Stomach (tissue), 9 donors: Measurements from ENCODE around the gene EVI5L. TPM values are rescaled to one million over a fixed set of nuclear protein-coding genes. Genes with fewer than 3 reads are reported as not detected.

Source experiments
- DNase-seq, 2 donors: peaks; one replicate each; pipeline versions ENCODE4 v3.0.0 to v3.0.0-alpha.2; 2013 to 2019
- H3K27ac ChIP-seq, 5 donors: fragments of 200-600 bp in 4 of 5; sonication (generic) in 4 of 5; one replicate each; pipeline ENCODE4 v1.5.1; 2013 to 2019; ENCODE audit warnings: mild to moderate bottlenecking in 1 of 5, moderate library complexity in 1 of 5
- H3K27me3 ChIP-seq, 3 donors: fragments of 200-600 bp; sonication (generic); one replicate each; pipeline ENCODE4 v1.5.1; 2017 to 2019; ENCODE audit warnings: mixed run types in 1 of 3
- H3K36me3 ChIP-seq, 4 donors: fragments of 200-600 bp; sonication (generic); 1 replicate in 3 of 4; 2 replicates in 1 of 4; pipeline ENCODE4 v1.5.1; 2016 to 2019
- H3K4me1 ChIP-seq, 4 donors: fragments of 200-600 bp; sonication (generic); one replicate each; pipeline ENCODE4 v1.5.1; 2016 to 2019
- H3K4me3 ChIP-seq, 4 donors: fragments of 200-600 bp; sonication (generic) in 3 of 4; one replicate each; pipeline ENCODE4 v1.5.1; 2016 to 2019; ENCODE audit warnings: mild to moderate bottlenecking in 1 of 4
- H3K9me3 ChIP-seq, 4 donors: fragments of 200-600 bp; sonication (generic); one replicate each; pipeline ENCODE4 v1.5.1; 2016 to 2019
- CTCF ChIP-seq, 7 experiments: fragments of 450-650 bp in 4 of 7; fragments of 200-600 bp in 3 of 7; sonication (generic) in 3 of 7; IDR thresholded peaks; one replicate each; pipeline ENCODE4 v1.5.1; 2016 to 2019; ENCODE audit warnings: antibody characterized with exemption in 7 of 7, control low read depth in 2 of 7, mild to moderate bottlenecking in 1 of 7
- EP300 ChIP-seq: sonication (generic); formaldehyde crosslinking; IDR thresholded peaks from one replicate; pipeline ENCODE4 v1.6.1; 2017; ENCODE audit warnings: antibody characterized with exemption
- POLR2A ChIP-seq, 4 donors: fragments of 450-650 bp; IDR thresholded peaks; one replicate each; pipeline ENCODE4 v1.6.1; 2016; ENCODE audit warnings: antibody characterized with exemption in 4 of 4, control low read depth in 2 of 4, mild to moderate bottlenecking in 1 of 4, moderate library complexity in 1 of 4
- POLR2AphosphoS5 ChIP-seq, 3 donors: sonication (generic); formaldehyde crosslinking; IDR thresholded peaks; one replicate each; pipeline ENCODE4 v1.6.1; 2016; ENCODE audit warnings: antibody characterized with exemption in 3 of 3
- WGBS, 5 donors: extraction: QIAGEN DNeasy Blood & Tissue Kit in 3 of 5; methylation state at CpG; one replicate each; pipeline versions ENCODE4 v1.1.5 to v1.1.7; 2013 to 2018; 5-methylcytosine and 5-hydroxymethylcytosine counted together
- intact Hi-C: fragments of 100-400 bp; cut with DNase I; formaldehyde crosslinking; loops from one replicate; pipeline ENCODE4 v1.15.1; 2023; ENCODE audit warnings: low total_unique reads
- polyA plus RNA-seq, 3 donors: library from polyadenylated mRNA; stranded (reverse); fragments of 200-250 nt; gene quantifications; one replicate each; pipeline ENCODE4 v1.2.3, GENCODE V29; 2013
- total RNA-seq, 5 donors: library from RNA; depleted of rRNA; stranded (reverse); fragments of >200 nt; gene quantifications; one replicate each; pipeline versions ENCODE4 v1.1.0 to v1.2.3, GENCODE V29; 2014 to 2016
- donor health status: healthy with polysubstance abuse.
- donor health status: Bipolar disorder and iron deficiency.
- donor health status: healthy.

The EVI5L gene
- total and polyA plus RNA-seq, 8 donors, result 4.9 to 31.6 (median 8.4) TPM

GRCh38 chr19:7822910-7823515 lies 7.0 kb upstream of the EVI5L start:
- TF ChIP-seq CTCF (IDR thresholded peaks at IDR 0.05) (no peak), POLR2AphosphoS5 (IDR thresholded peaks at IDR 0.05) (no peak), POLR2A (IDR thresholded peaks at IDR 0.05) (no peak), EP300 (no peak)
- 84 to 93% (median 90%) methylated on average over 4 of the region's 4 CpGs for WGBS, 5 donors
- Histone ChIP-seq H3K9me3 (peaks cover 0 to 10% (median 7%) of the 10 kb centered on the region in 4 donors), H3K27me3 (peaks cover 0 to 35% (median 0%) of the 10 kb centered on the region in 3 donors), H3K36me3 (no peaks in the 10 kb centered on the region), H3K4me1 (no peaks in the 10 kb centered on the region), H3K4me3 (no peak overlapping the region), H3K27ac (no peak overlapping the region)
- intact Hi-C loops, result no loop called here
- DNase-seq, result no peak

GRCh38 chr19:7823686-7824301 lies 6.2 kb upstream of the EVI5L start:
- no peak overlapping the region for H3K27ac ChIP-seq
- no peak overlapping the region for H3K4me3 ChIP-seq
- no peak for DNase-seq
- TF ChIP-seq CTCF (IDR thresholded peaks at IDR 0.05) (no peak), POLR2AphosphoS5 (IDR thresholded peaks at IDR 0.05) (no peak)
- peaks cover 0 to 1% (median 0%) of the 10 kb centered on the region in 4 donors for H3K4me1 ChIP-seq
- peaks cover 0 to 3% (median 1%) of the 10 kb centered on the region in 4 donors for H3K9me3 ChIP-seq
- WGBS, 5 donors, result 50 to 58% (median 53%) methylated on average over 9 of the region's 9 CpGs
- no peaks in the 10 kb centered on the region for H3K36me3 ChIP-seq
- intact Hi-C loops, result no loop called here
- peaks cover 0 to 35% (median 0%) of the 10 kb centered on the region in 3 donors for H3K27me3 ChIP-seq

GRCh38 chr19:7829166-7829520 lies 875 bp upstream of the EVI5L start:
- no peaks in the 10 kb centered on the region for H3K9me3 ChIP-seq
- H3K4me1 ChIP-seq, result peaks cover 13 to 46% (median 43%) of the 10 kb centered on the region in 4 donors
- 6 to 15% (median 9%) methylated on average over 15 to 18 of the region's 18 CpGs for whole genome bisulfite sequencing, 5 donors
- peaks cover 0 to 11% (median 0%) of the 10 kb centered on the region in 3 donors for H3K27me3 ChIP-seq
- H3K36me3 ChIP-seq, result no peaks in the 10 kb centered on the region
- DNase-seq, result no peak
- intact Hi-C loops, result no loop called here
- H3K27ac ChIP-seq, result peak overlapping the region in 4 of 5 donors; percentile 47 to 82 (median 64)
- peak overlapping the region; percentile 30 to 99 (median 88) for H3K4me3 ChIP-seq
- TF ChIP-seq CTCF (IDR thresholded peaks at IDR 0.05) (no peak), POLR2A (IDR thresholded peaks at IDR 0.05) (no peak), POLR2AphosphoS5 (IDR thresholded peaks at IDR 0.05) (no peak), EP300 (no peak)

GRCh38 chr19:7830272-7830771 lies 304 bp downstream of the EVI5L start:
- peak overlapping the region; percentile 86 to 99 (median 89) for H3K4me3 ChIP-seq
- peak overlapping the region in 4 of 5 donors; percentile 24 to 82 (median 68) for H3K27ac ChIP-seq
- DNase-seq, result no peak
- H3K9me3 ChIP-seq, result no peaks in the 10 kb centered on the region
- intact Hi-C loops, result no loop called here
- 1 to 10% (median 2%) methylated on average over 7 to 52 of the region's 53 CpGs; no CpG with 5 or more reads in 1 of the 5 donors for WGBS, 5 donors
- no peaks in the 10 kb centered on the region for H3K36me3 ChIP-seq
- H3K4me1 ChIP-seq, result peaks cover 13 to 52% (median 49%) of the 10 kb centered on the region in 4 donors
- no peak for TF ChIP-seq POLR2A (IDR thresholded peaks at IDR 0.05)
- TF ChIP-seq CTCF (IDR thresholded peaks at IDR 0.05), result no peak
- TF ChIP-seq EP300, result no peak
- TF ChIP-seq POLR2AphosphoS5 (IDR thresholded peaks at IDR 0.05), result no peak
- H3K27me3 ChIP-seq, result no peaks in the 10 kb centered on the region
